HG03342 (cell line): ENCODE measurements around the gene ZNF805.
"Not testable (repeated sequence)": the region's sequence is repeated elsewhere in the genome, so short reads cannot be mapped to it uniquely, and the experiment has no call there.

Experiments used
- ATAC-seq: cut with Tn5 transposase; IDR thresholded peaks from one replicate; pipeline ENCODE4 v1.9.1; 2021; ENCODE audit warnings: mild to moderate bottlenecking, moderate library complexity; ENCODE audit not compliant: unreplicated experiment

The ZNF805 gene

DNA sequence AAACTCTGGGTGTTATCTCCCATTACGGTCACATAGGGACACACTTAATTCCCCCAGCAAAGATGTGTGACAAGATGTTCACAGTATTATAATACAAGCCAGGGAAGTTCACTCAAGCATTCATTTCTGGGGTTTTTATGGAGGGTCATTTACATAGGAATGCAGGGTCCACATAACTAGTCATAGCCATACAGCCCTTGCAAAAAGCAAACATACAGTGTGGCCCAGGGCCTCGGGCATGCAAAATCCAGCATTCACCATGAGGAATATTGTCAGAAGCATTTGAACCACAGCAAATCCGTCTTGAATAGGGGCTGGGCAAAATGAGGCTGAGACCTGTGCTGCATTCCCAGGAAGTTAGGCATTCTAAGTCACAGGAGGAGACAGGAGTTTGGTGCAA is 26.9 kb downstream of the ZNF805 start:
- no peak for ATAC-seq

GRCh38 chr19:57269515-57270250 is 29.3 kb downstream of the ZNF805 start:
- no peak for ATAC-seq

DNA sequence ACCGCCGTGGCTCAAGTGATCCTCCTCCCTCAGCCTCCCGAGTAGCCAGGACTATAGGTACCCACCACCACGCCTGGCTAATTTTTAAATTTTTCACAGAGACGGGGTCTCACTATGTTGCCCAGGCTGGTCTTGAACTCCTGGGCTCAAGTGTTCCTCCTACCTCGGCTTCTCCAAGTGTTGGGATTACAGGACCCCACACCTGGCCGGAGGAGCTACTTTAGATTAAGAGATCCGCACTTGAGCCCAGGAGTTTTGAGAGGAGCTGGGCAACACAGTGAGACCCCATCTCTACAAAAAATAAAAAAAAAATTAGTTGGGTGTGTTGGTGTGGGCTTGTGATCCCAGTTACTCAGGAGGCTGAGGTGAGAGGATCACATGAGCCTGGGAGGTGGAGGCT is 30.8 kb downstream of the ZNF805 start:
- ATAC-seq: no peak

GRCh38 chr19:57273014-57273413 is 32.6 kb downstream of the ZNF805 start:
- no peak for ATAC-seq

- ATAC-seq: no peak
Measured at GRCh38 chr19:57276430-57276829, 36.0 kb downstream of the ZNF805 start.

- not testable (repeated sequence) for ATAC-seq
Measured at GRCh38 chr19:57278481-57278880, 38.0 kb downstream of the ZNF805 start.

- ATAC-seq: peak; percentile 58
Measured at GRCh38 chr19:57279418-57280164, 39.2 kb downstream of the ZNF805 start.

DNA sequence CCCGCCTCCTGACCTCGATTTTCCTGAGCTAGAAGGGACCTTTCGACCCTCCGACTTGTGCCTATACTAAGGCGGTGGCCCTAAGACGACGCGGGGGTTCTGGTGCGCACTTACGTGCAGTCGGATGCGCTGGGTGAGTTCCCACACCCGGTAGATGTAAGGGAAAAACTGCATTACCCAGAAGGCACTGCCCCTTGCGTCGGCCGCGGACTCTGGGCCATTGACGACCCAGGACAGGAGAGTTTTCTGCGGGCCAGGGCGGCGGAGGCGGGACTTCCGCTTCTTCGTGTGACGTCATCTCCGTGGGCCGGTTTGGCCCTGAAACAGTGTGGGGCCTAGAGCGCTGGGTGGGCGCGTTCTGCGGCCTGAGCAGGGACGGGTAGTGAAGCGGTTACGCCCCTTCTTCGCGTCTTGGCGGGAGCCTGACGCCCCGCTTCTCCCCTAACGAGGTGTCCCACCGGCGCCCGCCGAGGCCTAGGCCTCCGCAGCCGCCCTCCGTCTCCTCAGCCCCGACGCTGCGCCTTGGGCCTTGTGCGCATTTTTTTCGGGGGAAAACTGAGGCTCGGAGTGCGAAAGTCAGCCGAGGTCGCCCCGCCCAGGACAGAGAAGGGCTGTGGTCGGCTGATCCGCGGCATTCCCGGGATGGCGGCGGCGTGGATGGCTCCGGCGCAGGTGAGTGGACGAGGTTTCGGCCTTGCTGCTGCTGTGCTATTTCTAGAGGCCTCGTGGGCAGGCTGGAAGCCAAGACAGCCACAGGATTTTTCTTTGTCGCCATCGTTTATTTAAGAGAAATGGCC is 39.9 kb downstream of the ZNF805 start, which contains the start of gene ZNF460:
TSS of gene ZNF460 (plus strand) at position 321 of the 797 bp plus-strand sequence. CDS start at position 643, 322 bp downstream.
- ATAC-seq: peak; percentile 81

DNA sequence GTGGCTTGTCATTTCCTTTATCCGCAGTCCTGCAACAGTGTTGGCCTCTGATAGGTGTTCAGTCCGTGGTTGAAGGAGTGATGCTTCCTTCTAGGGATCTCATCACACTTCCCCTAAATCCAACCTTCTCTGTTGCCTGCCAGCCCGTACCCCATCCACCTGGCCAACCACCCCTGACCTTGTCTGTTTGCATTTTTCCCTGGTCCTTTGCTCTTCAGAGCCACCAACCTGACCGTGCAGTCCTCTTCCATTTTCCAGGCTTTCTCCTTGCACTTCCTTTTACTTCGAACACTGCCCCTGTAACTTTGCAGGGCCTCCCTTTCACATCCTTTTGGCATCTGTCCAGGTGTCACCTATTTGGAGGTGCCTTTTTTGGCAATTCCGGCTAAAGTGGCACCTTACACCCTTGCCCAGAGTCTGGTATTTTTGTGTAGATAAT is 40.5 kb downstream of the ZNF805 start:
- no peak for ATAC-seq

- ATAC-seq: no peak
Measured at GRCh38 chr19:57282011-57282643, 41.7 kb downstream of the ZNF805 start.

GRCh38 chr19:57288373-57288772 is 47.9 kb downstream of the ZNF805 start:
- no peak for ATAC-seq

- ATAC-seq: no peak
Measured at GRCh38 chr19:57290970-57291369, 50.5 kb downstream of the ZNF805 start.

DNA sequence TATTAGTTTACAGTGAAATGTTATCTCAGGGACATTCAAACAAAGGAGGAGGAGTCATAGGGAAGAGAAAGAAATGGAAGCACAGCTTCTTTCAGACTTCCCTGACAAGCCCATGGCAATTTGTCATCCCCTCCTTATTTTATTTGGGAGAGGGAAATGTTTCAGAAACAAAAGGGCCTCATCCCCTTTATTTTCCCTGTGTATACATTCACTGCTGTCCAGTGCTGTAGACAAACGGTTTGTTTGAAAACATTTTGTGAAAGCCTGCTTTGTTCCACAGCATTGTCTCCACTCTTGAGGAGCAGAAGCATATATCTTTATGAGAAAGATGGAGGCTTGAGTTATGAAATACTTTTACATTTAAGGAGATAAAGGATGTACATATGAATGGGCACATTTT is 52.1 kb downstream of the ZNF805 start:
- ATAC-seq: no peak

DNA sequence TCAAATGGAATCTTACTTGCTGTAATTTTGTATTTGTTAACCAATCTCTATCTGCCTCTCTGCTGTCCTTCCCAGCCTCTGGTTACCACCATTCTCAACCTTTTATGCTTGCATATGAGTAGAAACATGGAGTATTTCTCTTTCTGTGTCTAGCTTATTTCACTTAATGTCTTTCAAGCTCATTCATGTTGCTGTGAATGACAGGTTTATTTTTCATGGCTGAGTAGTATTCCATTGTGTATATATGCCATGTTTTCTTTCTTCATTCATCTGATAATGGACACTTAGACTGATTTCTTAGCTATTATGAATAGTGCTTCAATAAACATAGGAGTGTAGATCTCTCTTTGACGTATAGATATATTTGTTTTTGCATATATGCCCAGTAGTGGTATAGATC is 53.3 kb downstream of the ZNF805 start:
- ATAC-seq: no peak

DNA sequence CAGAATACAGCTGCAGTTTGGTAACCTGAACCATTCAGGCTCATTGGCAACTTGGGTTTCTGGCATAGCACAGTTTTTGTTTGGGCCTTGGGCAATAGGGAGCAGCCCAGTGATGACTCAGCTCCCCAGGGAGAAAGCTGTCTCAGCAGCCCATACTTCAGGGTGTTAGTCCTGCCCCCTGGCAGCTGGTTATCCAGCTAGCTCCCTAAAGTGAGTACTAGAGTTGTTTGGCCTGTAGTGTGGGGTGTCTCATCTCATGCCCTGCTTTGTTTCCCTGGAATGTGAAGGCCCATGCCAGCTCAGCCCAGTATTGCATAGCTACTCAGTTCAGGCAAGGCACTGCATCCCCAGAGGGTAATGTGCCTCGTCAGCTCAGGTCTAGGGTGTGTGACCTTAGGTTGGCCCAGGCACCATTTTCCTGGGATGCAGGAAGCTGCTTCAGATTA is 61.6 kb downstream of the ZNF805 start:
- no peak for ATAC-seq

- no peak for ATAC-seq
Measured at GRCh38 chr19:57302727-57303401, 62.4 kb downstream of the ZNF805 start.
